NCI-H446 treated with DMSO at 0.1 percent for 48 hours (cell line): ENCODE results near the gene GPRC5A.

Source experiments
- DNase-seq: peaks from one replicate; lab custom pipeline; 2025; lab: John Stamatoyannopoulos, UW

Gene GPRC5A

DNA sequence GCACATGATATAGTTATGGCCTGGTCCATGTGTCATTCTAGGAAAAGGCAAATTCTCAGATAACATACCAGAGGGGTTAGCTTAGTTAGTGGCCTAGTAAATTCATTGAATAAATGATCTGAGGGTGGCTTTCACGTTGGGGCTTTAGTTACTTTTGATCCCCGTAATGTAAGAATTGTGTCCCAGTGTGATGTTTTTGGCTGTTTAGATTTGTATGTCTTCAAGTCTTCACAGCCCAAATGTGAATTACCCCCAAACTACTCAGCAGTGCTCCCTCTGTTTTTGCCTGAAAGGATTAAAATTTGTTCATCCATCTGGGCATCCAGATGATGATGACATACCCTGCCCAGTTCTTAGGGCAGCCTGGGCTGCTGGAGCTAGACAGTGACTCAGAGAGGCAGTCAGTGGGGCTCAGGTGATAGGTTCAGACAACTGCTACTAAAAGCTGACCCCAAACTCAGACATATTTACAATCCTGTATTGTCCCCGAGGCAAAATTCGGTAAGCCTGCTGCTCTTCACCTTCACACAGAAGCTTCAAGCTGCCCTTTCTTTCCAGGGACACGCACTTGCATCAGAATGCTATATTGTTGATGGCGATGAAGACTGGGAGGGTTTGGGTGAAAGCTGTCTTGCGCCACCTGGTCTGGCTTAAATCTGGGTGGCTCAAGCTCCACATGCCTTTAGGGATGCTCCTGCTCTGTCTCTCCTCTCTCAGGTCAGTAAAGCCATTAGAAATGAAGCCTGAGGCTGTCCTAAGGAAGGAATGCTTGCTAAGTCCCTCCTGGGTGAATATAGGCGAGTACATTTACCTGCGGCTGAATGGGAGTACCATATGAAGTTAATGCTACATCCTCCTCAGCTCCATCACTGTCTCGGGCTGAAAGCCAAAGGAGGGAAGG is 50.3 kb downstream of the GPRC5A start:
- DNase-seq = no peak

DNA sequence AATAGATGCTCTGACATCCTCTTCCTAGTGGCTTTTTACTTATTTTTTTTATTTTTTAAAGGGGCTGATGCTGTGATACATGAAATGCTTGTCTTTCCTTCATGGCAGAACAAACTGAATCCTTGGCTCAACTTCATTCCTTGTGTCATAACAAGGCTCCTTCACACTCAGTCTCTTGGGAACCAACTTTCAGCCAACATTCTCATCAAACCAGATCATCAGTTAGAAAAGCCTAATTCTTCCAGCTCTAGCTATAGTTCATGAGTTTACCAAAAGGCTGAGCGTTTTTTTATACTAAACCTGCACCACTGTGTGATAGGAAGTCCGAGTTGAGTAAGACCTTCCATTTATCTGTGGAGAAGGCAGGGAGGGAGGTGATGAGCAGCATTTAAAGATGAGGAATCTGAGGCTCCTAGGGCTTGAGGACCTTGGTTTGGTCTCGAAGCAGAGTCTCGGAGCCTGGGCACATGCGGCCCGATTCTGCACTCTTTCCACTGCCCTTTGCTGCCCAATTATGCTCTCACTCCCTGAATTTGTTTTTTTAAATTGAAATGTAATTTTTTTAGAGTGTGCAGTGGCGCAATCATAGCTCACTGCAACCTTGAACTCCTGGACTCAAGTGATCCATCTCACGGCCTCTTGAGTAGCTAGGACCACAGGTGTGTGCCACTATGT is 52.4 kb downstream of the GPRC5A start:
- no peak for DNase-seq

DNA sequence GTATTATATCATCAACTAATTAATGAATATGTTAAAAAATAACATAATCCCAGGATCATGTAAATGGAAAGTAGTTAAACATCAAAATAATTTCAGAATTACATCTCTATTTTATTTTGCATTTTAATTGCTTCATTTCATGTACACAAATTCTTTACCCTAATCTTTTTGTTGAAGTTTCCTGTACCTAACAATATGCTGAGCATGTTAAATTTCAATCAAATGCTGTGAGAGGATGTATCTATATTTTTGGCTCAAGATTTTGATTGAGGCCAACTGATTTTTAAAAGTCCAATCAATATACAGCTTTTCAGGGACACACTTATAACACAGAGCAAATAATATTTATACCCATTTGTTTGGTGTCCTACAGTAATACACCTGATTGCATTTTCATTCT is 54.2 kb downstream of the GPRC5A start:
- DNase-seq = no peak

DNA sequence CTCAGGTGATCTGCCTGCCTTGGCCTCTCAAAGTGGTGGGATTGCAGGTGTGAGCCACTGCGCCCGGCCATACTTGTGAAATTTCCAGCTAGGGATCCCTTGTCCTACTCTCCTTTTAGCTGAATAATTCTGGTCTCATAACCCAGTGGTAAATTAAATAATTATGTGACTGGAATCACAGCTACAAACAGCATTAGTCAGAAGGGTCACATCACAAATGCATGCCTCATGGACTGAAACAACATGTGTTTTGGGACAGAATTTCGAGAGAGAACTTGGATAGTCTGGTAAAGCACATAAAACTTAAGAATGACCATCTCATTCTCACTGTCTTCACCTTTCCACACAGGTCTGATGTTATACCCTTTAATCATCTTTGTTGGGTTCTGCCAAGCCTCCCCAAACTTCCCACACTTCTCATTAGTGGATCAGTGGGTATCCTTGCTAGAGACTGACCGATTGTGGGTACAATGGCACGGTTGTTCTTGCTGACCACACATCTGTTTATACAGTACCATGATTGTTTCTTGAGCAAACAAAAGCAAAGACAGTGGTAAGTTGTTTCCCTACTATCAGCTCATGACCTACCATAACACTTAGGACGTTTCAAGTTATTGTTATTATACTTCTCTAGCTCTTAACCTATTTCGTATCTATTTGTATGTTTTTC is 55.5 kb downstream of the GPRC5A start:
- DNase-seq = no peak

DNA sequence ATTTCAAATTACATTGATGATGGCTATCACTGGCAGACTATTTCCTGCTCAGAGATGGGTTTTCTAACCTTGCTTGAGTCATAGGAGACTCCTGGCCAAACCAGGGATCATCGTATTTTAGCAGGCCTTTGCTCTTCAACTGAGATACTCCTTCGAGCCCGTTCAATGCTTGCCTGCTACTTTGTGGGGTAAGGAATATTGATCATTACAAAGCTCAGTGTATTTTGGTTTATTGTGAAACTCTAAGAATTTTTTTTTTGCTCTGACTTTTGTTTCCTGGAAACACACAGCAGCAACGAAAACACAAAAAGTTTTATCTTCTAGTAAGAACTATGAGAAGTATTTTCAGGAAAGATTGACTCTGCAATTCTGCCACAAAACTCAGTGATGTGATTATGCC is 56.5 kb downstream of the GPRC5A start:
- DNase-seq = no peak

DNA sequence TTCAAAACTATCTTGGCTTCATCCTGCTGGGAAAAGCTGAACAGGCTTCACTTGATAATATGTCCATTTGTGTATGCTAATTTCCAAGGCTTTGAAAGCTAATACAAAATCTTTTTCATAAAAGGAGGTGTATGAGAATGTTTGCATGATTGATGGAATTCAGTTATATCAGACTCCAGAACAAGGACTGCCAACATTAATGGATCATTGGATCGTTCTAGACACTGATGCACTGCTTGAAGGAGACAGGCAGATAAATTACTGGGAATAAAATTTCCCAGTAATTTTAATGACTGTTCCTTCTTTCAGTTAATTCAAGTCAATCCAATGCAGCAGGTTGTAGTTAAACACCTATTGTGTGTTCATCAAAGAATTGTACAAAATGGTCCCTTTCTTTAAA is 60.1 kb downstream of the GPRC5A start:
- no peak for DNase-seq

DNA sequence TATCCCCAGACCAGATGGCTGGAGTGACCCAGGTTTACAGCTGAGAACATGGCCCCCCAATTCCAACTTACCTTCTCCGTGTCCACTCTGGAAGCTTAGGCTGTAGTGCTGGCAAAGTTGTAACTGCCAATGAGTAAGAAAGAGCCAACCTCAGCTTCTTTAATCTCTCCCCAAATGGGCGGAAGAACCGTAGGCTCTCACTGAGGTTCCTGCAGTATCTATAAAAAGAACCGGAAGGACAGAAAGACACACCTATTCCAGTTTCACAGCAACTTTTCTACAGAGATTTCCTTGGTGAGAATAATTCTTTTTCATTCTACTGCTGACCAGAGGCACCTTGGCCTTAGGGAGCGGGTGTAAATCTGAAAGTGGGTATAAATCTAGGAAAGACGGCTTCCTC is 60.7 kb downstream of the GPRC5A start, which contains the start of gene GPRC5D:
Gene GPRC5D (minus strand): TSS at position 135 of the 400 bp plus-strand sequence. CDS start 1,786 bp downstream, outside the sequence.
- DNase-seq = no peak

DNA sequence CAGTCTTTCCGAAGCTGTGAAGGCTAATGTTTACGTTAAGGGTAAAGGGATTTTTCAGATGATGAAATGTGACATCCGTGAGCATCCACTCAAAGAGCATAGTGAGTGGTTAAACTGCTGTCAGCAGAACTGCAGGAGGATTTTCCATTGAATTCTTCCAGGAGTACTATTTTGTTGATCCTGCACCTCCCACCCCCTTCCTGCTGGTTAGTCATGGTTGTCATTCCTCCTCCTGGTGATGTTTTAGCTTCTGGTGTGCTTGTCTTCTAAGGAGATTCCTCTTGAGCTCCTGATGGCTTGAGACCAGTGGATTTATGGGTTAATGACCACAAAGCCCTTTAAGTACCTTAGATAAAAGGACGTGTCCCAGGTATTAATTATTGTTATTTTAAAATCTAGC is 63.0 kb downstream of the GPRC5A start:
- DNase-seq = no peak

DNA sequence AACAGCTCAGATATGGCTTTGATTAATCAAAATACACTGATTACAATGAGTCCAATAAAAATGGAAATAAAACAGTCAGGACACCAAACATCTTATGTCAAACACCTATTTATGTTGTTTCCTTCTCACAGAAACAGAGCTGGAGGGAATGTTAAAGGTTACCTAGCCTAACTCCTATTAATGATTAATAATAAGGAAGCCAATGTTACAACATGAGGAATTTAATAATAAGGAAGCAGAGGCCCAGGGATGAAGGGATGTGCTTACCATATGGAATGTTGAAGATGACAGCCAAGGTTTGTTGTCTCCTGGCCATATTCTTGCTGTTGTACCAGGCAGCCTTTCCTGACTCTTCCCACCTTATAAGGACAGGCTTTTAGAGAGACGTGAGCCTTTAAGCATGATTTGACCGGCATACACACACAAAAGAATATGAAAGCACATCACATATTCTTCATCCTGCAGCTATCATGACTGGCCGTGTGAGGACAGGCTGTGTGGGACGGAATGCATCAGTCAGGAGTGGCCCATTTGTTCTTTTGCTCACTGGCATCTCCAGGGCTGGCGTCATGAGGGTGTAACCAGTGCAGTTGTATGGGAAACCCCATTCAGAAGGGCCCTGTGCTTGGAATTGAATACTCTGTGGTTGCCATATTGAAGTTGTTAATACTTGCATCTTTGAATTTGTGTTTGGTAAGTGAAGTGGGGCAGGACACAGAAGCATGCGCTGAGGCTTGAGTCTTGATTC is 63.7 kb downstream of the GPRC5A start:
- no peak for DNase-seq

DNA sequence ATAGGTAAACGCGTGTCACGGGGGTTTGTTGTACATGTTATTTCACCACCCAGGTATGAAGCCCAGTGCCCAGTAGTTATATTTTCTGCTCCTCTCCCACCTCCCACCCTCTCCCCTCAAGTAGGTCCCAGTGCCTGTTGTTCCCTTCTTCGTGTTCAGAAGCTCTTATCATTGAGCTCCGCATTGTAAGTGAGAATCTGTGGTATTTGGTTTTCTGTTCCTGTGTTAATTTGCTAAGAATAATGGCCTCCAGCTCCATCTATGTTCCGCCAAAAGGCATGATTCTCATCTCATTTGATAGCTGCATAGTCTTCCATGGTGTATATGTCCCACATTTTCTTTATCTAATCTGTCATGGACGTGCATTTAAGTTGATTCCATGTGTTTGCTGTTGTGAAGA is 67.5 kb downstream of the GPRC5A start:
- no peak for DNase-seq

DNA sequence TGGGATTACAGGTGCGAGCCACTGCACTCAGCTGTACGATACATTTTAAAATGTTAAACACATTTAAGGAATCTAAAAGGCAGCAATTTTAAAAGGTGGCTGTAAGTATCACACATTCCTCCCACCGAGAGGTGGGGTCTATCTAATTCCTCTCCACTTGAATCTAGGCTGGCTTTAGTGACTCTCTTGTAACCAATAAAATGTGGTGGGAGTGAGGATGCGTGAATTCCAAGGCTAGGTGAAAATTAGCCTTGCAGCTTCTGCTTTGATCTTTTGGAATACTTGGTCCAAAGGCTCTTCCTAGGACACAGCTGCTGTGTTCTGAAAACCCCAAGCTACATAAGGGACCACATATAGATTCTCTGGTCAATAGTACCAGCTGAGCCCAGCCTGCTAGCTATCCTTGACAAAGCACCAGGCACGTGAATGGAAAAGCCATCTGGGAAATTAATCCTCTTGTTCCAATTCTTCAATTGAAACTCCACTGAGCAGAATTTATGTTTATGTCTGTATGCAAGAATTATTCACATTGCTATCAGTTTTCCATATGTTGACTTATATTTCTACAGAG is 69.4 kb downstream of the GPRC5A start:
- no peak for DNase-seq

DNA sequence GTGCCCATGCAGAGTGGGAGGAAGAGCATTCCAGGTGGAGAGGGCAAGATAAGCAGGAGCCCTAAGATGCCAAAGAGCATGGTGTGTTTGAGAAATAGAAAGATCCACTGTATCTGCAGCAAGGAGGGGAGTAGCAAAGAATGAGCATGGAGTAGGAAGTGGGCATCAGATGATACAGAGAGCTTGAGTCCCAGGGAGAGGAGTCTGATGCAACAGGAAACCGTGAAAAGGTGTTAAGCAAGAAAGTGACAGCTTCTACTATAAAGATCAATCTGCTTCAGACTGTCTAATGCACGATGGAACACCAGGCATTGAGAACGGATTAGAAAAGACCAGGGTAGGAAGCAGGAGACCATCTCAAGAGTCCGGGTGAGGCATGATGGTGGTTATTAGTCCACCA is 72.9 kb downstream of the GPRC5A start:
- no peak for DNase-seq

DNA sequence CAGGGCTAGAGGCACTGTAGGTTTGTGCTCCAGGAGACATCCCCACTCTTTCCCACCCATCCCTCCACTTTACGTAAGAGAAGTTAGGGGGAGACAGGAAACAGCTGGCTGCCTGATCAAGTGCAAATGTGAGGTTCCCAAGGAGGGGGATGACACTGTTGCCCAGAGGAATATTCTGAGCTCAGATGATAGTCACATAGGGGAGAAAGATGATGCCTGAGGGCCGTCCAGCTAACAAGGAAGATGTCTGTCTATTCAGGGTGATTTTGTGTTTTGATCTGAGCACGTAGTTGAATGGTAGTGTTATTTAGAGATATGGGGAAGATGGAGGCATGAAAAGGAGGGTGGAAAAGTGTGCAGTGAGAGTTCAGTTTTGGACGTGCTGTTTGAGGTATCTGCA is 74.5 kb downstream of the GPRC5A start:
- no peak for DNase-seq
